ENCODE measurements around the gene TRAF6.

GRCh38 chr11:36460220-36460619 lies 49.9 kb downstream of the TRAF6 start:
- no peak for TF ChIP-seq CTCF (IDR thresholded peaks at IDR 0.05)
- no peak for TF ChIP-seq POLR2A (IDR thresholded peaks at IDR 0.05)

Measured in lower leg skin (tissue), 3 donors.